ENCODE measurements around the gene TBX18. TPM values are rescaled to one million over a fixed set of nuclear protein-coding genes. Genes with fewer than 3 reads are reported as not detected.

TBX18 gene
- total RNA-seq, 2 donors from 2014 or later = not detected

- Mint-ChIP-seq H3K9me3 (no peaks in the 10 kb centered on the region), H3K4me3 (no peak overlapping the region), H3K27ac (no peak overlapping the region), H3K36me3 (ENCODE audit: low read depth) (no peaks in the 10 kb centered on the region), H3K4me1 (no peaks in the 10 kb centered on the region), H3K27me3 (no peaks in the 10 kb centered on the region)
- ATAC-seq (replicated peaks) = no peak
Measured at GRCh38 chr6:84688141-84688873, 76.1 kb downstream of the TBX18 start.

GRCh38 chr6:84687431-84687830 lies 77.0 kb downstream of the TBX18 start:
- Mint-ChIP-seq H3K36me3 (ENCODE audit: low read depth) (no peaks in the 10 kb centered on the region), H3K9me3 (no peaks in the 10 kb centered on the region), H3K27ac (no peak overlapping the region), H3K4me3 (no peak overlapping the region), H3K27me3 (no peaks in the 10 kb centered on the region), H3K4me1 (no peaks in the 10 kb centered on the region)
- no peak for ATAC-seq (replicated peaks)

GRCh38 chr6:84685983-84686584 lies 78.3 kb downstream of the TBX18 start:
- ATAC-seq (replicated peaks) = no peak
- no peaks in the 10 kb centered on the region for H3K9me3 Mint-ChIP-seq
- H3K36me3 Mint-ChIP-seq (ENCODE audit: low read depth) = no peaks in the 10 kb centered on the region
- H3K4me1 Mint-ChIP-seq = no peaks in the 10 kb centered on the region
- no peak overlapping the region for H3K27ac Mint-ChIP-seq
- H3K27me3 Mint-ChIP-seq = no peaks in the 10 kb centered on the region
- H3K4me3 Mint-ChIP-seq = no peak overlapping the region

GRCh38 chr6:84681693-84682326 lies 82.6 kb downstream of the TBX18 start:
- Mint-ChIP-seq H3K9me3 (no peaks in the 10 kb centered on the region), H3K27me3 (no peaks in the 10 kb centered on the region)

GRCh38 chr6:84675651-84676050 lies 88.7 kb downstream of the TBX18 start:
- no peaks in the 10 kb centered on the region for H3K4me1 Mint-ChIP-seq
- no peaks in the 10 kb centered on the region for H3K27me3 Mint-ChIP-seq
- no peak overlapping the region for H3K27ac Mint-ChIP-seq
- no peaks in the 10 kb centered on the region for H3K36me3 Mint-ChIP-seq (ENCODE audit: low read depth)
- ATAC-seq (replicated peaks) = no peak
- no peak overlapping the region for H3K4me3 Mint-ChIP-seq
- H3K9me3 Mint-ChIP-seq = peaks cover 4% of the 10 kb centered on the region

More at GRCh38 chr6:84681693-84682326, 82.6 kb downstream of the TBX18 start:
- no peak overlapping the region for H3K27ac Mint-ChIP-seq
- no peak for ATAC-seq (replicated peaks)
- no peaks in the 10 kb centered on the region for H3K36me3 Mint-ChIP-seq (ENCODE audit: low read depth)
- no peaks in the 10 kb centered on the region for H3K4me1 Mint-ChIP-seq
- no peak overlapping the region for H3K4me3 Mint-ChIP-seq

- H3K27me3 Mint-ChIP-seq = no peaks in the 10 kb centered on the region
- H3K4me3 Mint-ChIP-seq = no peak overlapping the region
- no peak overlapping the region for H3K27ac Mint-ChIP-seq
- no peak for ATAC-seq (replicated peaks)
- H3K36me3 Mint-ChIP-seq (ENCODE audit: low read depth) = no peaks in the 10 kb centered on the region
- no peaks in the 10 kb centered on the region for H3K4me1 Mint-ChIP-seq
- H3K9me3 Mint-ChIP-seq = peaks cover 4% of the 10 kb centered on the region
Measured at GRCh38 chr6:84674395-84674794, 90.0 kb downstream of the TBX18 start.

- no peaks in the 10 kb centered on the region for H3K27me3 Mint-ChIP-seq
- peaks cover under 1% of the 10 kb centered on the region for H3K9me3 Mint-ChIP-seq
- no peak overlapping the region for H3K4me3 Mint-ChIP-seq
- H3K27ac Mint-ChIP-seq = no peak overlapping the region
- H3K36me3 Mint-ChIP-seq (ENCODE audit: low read depth) = no peaks in the 10 kb centered on the region
- ATAC-seq (replicated peaks) = no peak
- H3K4me1 Mint-ChIP-seq = no peaks in the 10 kb centered on the region
Measured at GRCh38 chr6:84671183-84671582, 93.2 kb downstream of the TBX18 start.

- Mint-ChIP-seq H3K4me3 (no peak overlapping the region), H3K9me3 (no peaks in the 10 kb centered on the region), H3K36me3 (ENCODE audit: low read depth) (no peaks in the 10 kb centered on the region), H3K4me1 (no peaks in the 10 kb centered on the region), H3K27me3 (no peaks in the 10 kb centered on the region), H3K27ac (no peak overlapping the region)
- ATAC-seq (replicated peaks) = no peak
Measured at GRCh38 chr6:84669945-84670344, 94.5 kb downstream of the TBX18 start.

GRCh38 chr6:84667252-84668213 lies 96.9 kb downstream of the TBX18 start:
- H3K4me3 Mint-ChIP-seq = no peak overlapping the region
- no peak for ATAC-seq (replicated peaks)
- no peaks in the 10 kb centered on the region for H3K9me3 Mint-ChIP-seq
- H3K27me3 Mint-ChIP-seq = no peaks in the 10 kb centered on the region
- no peaks in the 10 kb centered on the region for H3K4me1 Mint-ChIP-seq
- no peak overlapping the region for H3K27ac Mint-ChIP-seq
- no peaks in the 10 kb centered on the region for H3K36me3 Mint-ChIP-seq (ENCODE audit: low read depth)

- Mint-ChIP-seq H3K27me3 (no peaks in the 10 kb centered on the region), H3K4me1 (no peaks in the 10 kb centered on the region), H3K9me3 (no peaks in the 10 kb centered on the region), H3K27ac (no peak overlapping the region), H3K36me3 (ENCODE audit: low read depth) (no peaks in the 10 kb centered on the region), H3K4me3 (no peak overlapping the region)
- no peak for ATAC-seq (replicated peaks)
Measured at GRCh38 chr6:84665401-84665800, 99.0 kb downstream of the TBX18 start.

GRCh38 chr6:84663866-84664265 lies 100.5 kb downstream of the TBX18 start:
- H3K36me3 Mint-ChIP-seq (ENCODE audit: low read depth) = no peaks in the 10 kb centered on the region
- H3K4me1 Mint-ChIP-seq = no peaks in the 10 kb centered on the region
- no peak overlapping the region for H3K4me3 Mint-ChIP-seq
- H3K9me3 Mint-ChIP-seq = no peaks in the 10 kb centered on the region
- no peaks in the 10 kb centered on the region for H3K27me3 Mint-ChIP-seq
- no peak overlapping the region for H3K27ac Mint-ChIP-seq
- ATAC-seq (replicated peaks) = no peak

GRCh38 chr6:84657486-84657885 lies 106.9 kb downstream of the TBX18 start:
- H3K4me3 Mint-ChIP-seq = no peak overlapping the region
- no peak overlapping the region for H3K27ac Mint-ChIP-seq
- H3K27me3 Mint-ChIP-seq = no peaks in the 10 kb centered on the region
- no peaks in the 10 kb centered on the region for H3K4me1 Mint-ChIP-seq
- no peaks in the 10 kb centered on the region for H3K36me3 Mint-ChIP-seq (ENCODE audit: low read depth)
- H3K9me3 Mint-ChIP-seq = no peaks in the 10 kb centered on the region
- no peak for ATAC-seq (replicated peaks)

- Mint-ChIP-seq H3K4me3 (no peak overlapping the region), H3K27ac (no peak overlapping the region), H3K36me3 (ENCODE audit: low read depth) (no peaks in the 10 kb centered on the region), H3K27me3 (no peaks in the 10 kb centered on the region), H3K9me3 (no peaks in the 10 kb centered on the region), H3K4me1 (no peaks in the 10 kb centered on the region)
- ATAC-seq (replicated peaks) = no peak
Measured at GRCh38 chr6:84657025-84657424, 107.4 kb downstream of the TBX18 start.

- Mint-ChIP-seq H3K27ac (no peak overlapping the region), H3K27me3 (no peaks in the 10 kb centered on the region), H3K9me3 (peaks cover 3% of the 10 kb centered on the region), H3K36me3 (ENCODE audit: low read depth) (no peaks in the 10 kb centered on the region), H3K4me3 (no peak overlapping the region), H3K4me1 (no peaks in the 10 kb centered on the region)
- no peak for ATAC-seq (replicated peaks)
Measured at GRCh38 chr6:84653027-84653551, 111.3 kb downstream of the TBX18 start.
